Adrenal gland (tissue), 12 donors: ENCODE data around the gene CCDC83. TPM values are rescaled to one million over a fixed set of nuclear protein-coding genes. Genes with fewer than 3 reads are reported as not detected.
"Not testable (repeated sequence)": the region's sequence is repeated elsewhere in the genome, so short reads cannot be mapped to it uniquely, and the experiment has no call there.

Source experiments
- DNase-seq, 7 donors: peaks; one replicate each; pipeline ENCODE4 v3.0.0-alpha.2; 2019 to 2020
- H3K27ac ChIP-seq, 5 donors: fragments of 200-600 bp; sonication (generic) in 4 of 5; 1 replicate in 3 of 5; 2 replicates in 2 of 5; pipeline versions ENCODE4 v1.5.1 to v1.8.0; 2016 to 2020; ENCODE audit warnings: mild to moderate bottlenecking in 1 of 5
- H3K27me3 ChIP-seq: fragments of 200-600 bp; 2 replicates; pipeline ENCODE4 v1.8.0; 2021
- H3K36me3 ChIP-seq, 2 donors: fragments of 200-600 bp; replicated peaks in 1 of 2; 1 replicate in 1 of 2; 2 replicates in 1 of 2; pipeline versions ENCODE4 v1.5.1 to v1.8.0; 2018 to 2022
- H3K4me1 ChIP-seq, 2 donors: fragments of 200-600 bp; replicated peaks in 1 of 2; 1 replicate in 1 of 2; 2 replicates in 1 of 2; pipeline versions ENCODE4 v1.5.1 to v1.8.0; 2018 to 2021
- H3K4me3 ChIP-seq, 4 donors: fragments of 200-600 bp; sonication (generic) in 3 of 4; one replicate each; pipeline ENCODE4 v1.5.1; 2016 to 2018
- H3K9me3 ChIP-seq, 3 donors: fragments of 200-600 bp; sonication (generic) in 1 of 3; replicated peaks in 1 of 3; 1 replicate in 2 of 3; 2 replicates in 1 of 3; pipeline versions ENCODE4 v1.5.1 to v1.8.0; 2016 to 2021
- CTCF ChIP-seq, 6 experiments: fragments of 450-650 bp in 4 of 6; fragments of 200-600 bp in 2 of 6; sonication (generic) in 1 of 6; IDR thresholded peaks; 1 replicate in 5 of 6; 2 replicates in 1 of 6; pipeline versions ENCODE4 v1.5.1 to v1.8.0; 2016 to 2021; ENCODE audit warnings: antibody characterized with exemption in 6 of 6, mild to moderate bottlenecking in 2 of 6, moderate library complexity in 1 of 6
- POLR2A ChIP-seq, 2 donors: fragments of 450-650 bp; IDR thresholded peaks; one replicate each; pipeline ENCODE4 v1.6.1; 2017; ENCODE audit warnings: antibody characterized with exemption in 2 of 2, mild to moderate bottlenecking in 2 of 2, moderate library complexity in 1 of 2
- WGBS, 4 donors: extraction: QIAGEN DNeasy Blood & Tissue Kit in 2 of 4; methylation state at CpG; one replicate each; pipeline versions ENCODE4 v1.1.5 to v1.1.7; 2013 to 2017; 5-methylcytosine and 5-hydroxymethylcytosine counted together
- intact Hi-C, 2 donors: fragments of 100-400 bp; cut with DNase I; formaldehyde crosslinking; loops; one replicate each; pipeline versions ENCODE4 v1.14.1 to v1.15.0; 2022 to 2023
- polyA plus RNA-seq, 3 donors: library from polyadenylated mRNA; stranded (reverse); fragments of 200-250 nt in 2 of 3; fragments of 350-450 nt in 1 of 3; fragmentation: Illumina TruSeq in 1 of 3; extraction: RNeasy Lipid Tissue Mini Kit (QIAGEN cat#74804) in 1 of 3; gene quantifications; one replicate each; pipeline ENCODE4 v1.2.3, GENCODE V29; 2013 to 2014
- total RNA-seq, 9 donors: library from RNA; depleted of rRNA in 4 of 9; stranded (reverse); fragments of >200 nt in 4 of 9; fragments of 120-200 nt in 1 of 9; fragmentation: NEBNext Ultra II Directional in 1 of 9; extraction: Animal tissue kit (Norgen Biotek cat#: 25700) in 1 of 9; gene quantifications; one replicate each; pipeline versions ENCODE4 v1.1.0 to v1.2.4, GENCODE V29; 2013 to 2023
- donor health status: healthy with polysubstance abuse.
- donor health status: Bipolar disorder and iron deficiency.
- donor health status: DM: yes; HTN: yes; CAD: no.
- donor health status: DM: no; HTN: no; CAD: no.
- donor health status: DM: no; HTN: no; CAD: no.
- donor health status: DM: yes; HTN: yes; CAD: no.

The CCDC83 gene
- total and polyA plus RNA-seq, 12 donors: not detected

GRCh38 chr11:85844439-85845123, 10.6 kb upstream of the CCDC83 start:
- intact Hi-C loops: no loop called here
- no peaks in the 10 kb centered on the region for H3K9me3 ChIP-seq
- DNase-seq: peak in 1 of 7 donors; percentile 28
- H3K27me3 ChIP-seq: no peaks in the 10 kb centered on the region
- TF ChIP-seq CTCF (IDR thresholded peaks at IDR 0.05) (no peak), POLR2A (IDR thresholded peaks at IDR 0.05) (no peak)
- no peak overlapping the region for H3K4me3 ChIP-seq
- H3K36me3 ChIP-seq: no peaks in the 10 kb centered on the region
- no peak overlapping the region for H3K27ac ChIP-seq
- H3K4me1 ChIP-seq: peaks cover 0 to 10% of the 10 kb centered on the region in 2 donors
- WGBS, 4 donors: 64 to 83% (median 74%) methylated on average over 2 of the region's 2 CpGs

- no peaks in the 10 kb centered on the region for H3K27me3 ChIP-seq
- WGBS, 4 donors: 98 to 100% (median 100%) methylated on average over 1 of the region's 1 CpG
- TF ChIP-seq POLR2A (IDR thresholded peaks at IDR 0.05): no peak
- intact Hi-C loops: no loop called here
- peaks cover 0 to 10% of the 10 kb centered on the region in 2 donors for H3K4me1 ChIP-seq
- DNase-seq: no peak
- no peak overlapping the region for H3K27ac ChIP-seq
- no peaks in the 10 kb centered on the region for H3K9me3 ChIP-seq
- H3K36me3 ChIP-seq: no peaks in the 10 kb centered on the region
- H3K4me3 ChIP-seq: no peak overlapping the region
Measured at GRCh38 chr11:85845124-85845631, 10.0 kb upstream of the CCDC83 start.

GRCh38 chr11:85847436-85847835, 7.7 kb upstream of the CCDC83 start:
- no peak overlapping the region for H3K27ac ChIP-seq
- no peaks in the 10 kb centered on the region for H3K36me3 ChIP-seq
- H3K4me3 ChIP-seq: no peak overlapping the region
- no peak for DNase-seq
- no peak for TF ChIP-seq CTCF (IDR thresholded peaks at IDR 0.05)
- no peak for TF ChIP-seq POLR2A (IDR thresholded peaks at IDR 0.05)
- intact Hi-C loops: no loop called here
- peaks cover 0 to 10% of the 10 kb centered on the region in 2 donors for H3K4me1 ChIP-seq
- no peaks in the 10 kb centered on the region for H3K9me3 ChIP-seq
- no peaks in the 10 kb centered on the region for H3K27me3 ChIP-seq

- intact Hi-C loops: no loop called here
- no peak overlapping the region for H3K27ac ChIP-seq
- no peak overlapping the region for H3K4me3 ChIP-seq
- H3K36me3 ChIP-seq: no peaks in the 10 kb centered on the region
- 92 to 95% (median 94%) methylated on average over 3 of the region's 3 CpGs for WGBS, 4 donors
- no peaks in the 10 kb centered on the region for H3K9me3 ChIP-seq
- no peak for DNase-seq
- H3K27me3 ChIP-seq: no peaks in the 10 kb centered on the region
- peaks cover 0 to 10% of the 10 kb centered on the region in 2 donors for H3K4me1 ChIP-seq
- TF ChIP-seq POLR2A (IDR thresholded peaks at IDR 0.05) (no peak), CTCF (IDR thresholded peaks at IDR 0.05) (no peak)
Measured at GRCh38 chr11:85848006-85848405, 7.2 kb upstream of the CCDC83 start.

GRCh38 chr11:85848556-85848955, 6.6 kb upstream of the CCDC83 start:
- no peak for TF ChIP-seq POLR2A (IDR thresholded peaks at IDR 0.05)
- TF ChIP-seq CTCF (IDR thresholded peaks at IDR 0.05): no peak
- intact Hi-C loops: no loop called here
- H3K4me1 ChIP-seq: peaks cover 0 to 10% of the 10 kb centered on the region in 2 donors
- no peak for DNase-seq
- WGBS, 4 donors: 90 to 97% (median 95%) methylated on average over 2 of the region's 2 CpGs
- no peak overlapping the region for H3K4me3 ChIP-seq
- H3K27me3 ChIP-seq: no peaks in the 10 kb centered on the region
- no peak overlapping the region for H3K27ac ChIP-seq
- H3K36me3 ChIP-seq: no peaks in the 10 kb centered on the region
- no peaks in the 10 kb centered on the region for H3K9me3 ChIP-seq

GRCh38 chr11:85852754-85853153, 2.4 kb upstream of the CCDC83 start:
- intact Hi-C loops: loop anchor here (10.0 kb wide), 3 partner anchors 258 to 442 kb away; no protein-coding TSS in a partner anchor
- DNase-seq, H3K4me1 ChIP-seq, H3K27ac ChIP-seq, H3K9me3 ChIP-seq, H3K27me3 ChIP-seq, H3K36me3 ChIP-seq, H3K4me3 ChIP-seq: not testable (repeated sequence)
- WGBS, 4 donors: 96 to 99% (median 98%) methylated on average over 18 to 33 of the region's 33 CpGs

GRCh38 chr11:85853541-85853940, 1.6 kb upstream of the CCDC83 start:
- H3K27ac ChIP-seq, DNase-seq, H3K4me1 ChIP-seq, H3K27me3 ChIP-seq, H3K36me3 ChIP-seq, H3K4me3 ChIP-seq, H3K9me3 ChIP-seq: not testable (repeated sequence)
- WGBS, 4 donors: 96 to 98% (median 97%) methylated on average over 6 to 7 of the region's 7 CpGs
- intact Hi-C loops: loop anchor here (10.0 kb wide), 3 partner anchors 259 to 441 kb away; no protein-coding TSS in a partner anchor
